ENCODE data around the gene ZNF407.

GRCh38 chr18:74616494-74616893 lies 18.8 kb downstream of the ZNF407 start:
- no peak for TF ChIP-seq ZNF253 (CRISPR knock-in tag; IDR thresholded peaks at IDR 0.05; ENCODE audit: borderline replicate concordance)
- TF ChIP-seq TCF12 (IDR thresholded peaks at IDR 0.05), result no peak
- TF ChIP-seq TCF12 (CRISPR knock-in tag; IDR thresholded peaks at IDR 0.05), result no peak
